Stimulated activated CD8-positive, alpha-beta memory T cell treated with anti-CD3 and anti-CD28 coated beads, Interleukin-7, amount 100 ng/mL, for 4 hours (primary cell): ENCODE measurements around the gene ADNP.
"Not testable (repeated sequence)": the region's sequence is repeated elsewhere in the genome, so short reads cannot be mapped to it uniquely, and the experiment has no call there.

ENCODE experiments used
- DNase-seq, 2 donors: peaks; one replicate each; pipeline ENCODE4 v3.0.0-alpha.2; 2020; ENCODE audit warnings: low read depth in 2 of 2

The ADNP gene

GRCh38 chr20:50903353-50904051, 27.7 kb downstream of the ADNP start:
- DNase-seq = no peak

GRCh38 chr20:50901301-50901700, 29.9 kb downstream of the ADNP start:
- no peak for DNase-seq

GRCh38 chr20:50900261-50900660, 31.0 kb downstream of the ADNP start:
- DNase-seq = no peak

GRCh38 chr20:50898475-50898874, 32.8 kb downstream of the ADNP start:
- DNase-seq = no peak

GRCh38 chr20:50895111-50895830, 36.0 kb downstream of the ADNP start:
- DNase-seq = no peak

- no peak for DNase-seq
Observed at GRCh38 chr20:50893620-50894019, 37.6 kb downstream of the ADNP start.

GRCh38 chr20:50892394-50892793, 38.8 kb downstream of the ADNP start:
- no peak for DNase-seq

- DNase-seq = no peak
Observed at GRCh38 chr20:50891138-50891537, 40.1 kb downstream of the ADNP start.

GRCh38 chr20:50887576-50887975, 43.7 kb downstream of the ADNP start:
- DNase-seq = no peak

- no peak for DNase-seq
Observed at GRCh38 chr20:50886184-50886790, 45.0 kb downstream of the ADNP start.

- DNase-seq = no peak
Observed at GRCh38 chr20:50885781-50886180, 45.5 kb downstream of the ADNP start.

GRCh38 chr20:50885068-50885467, 46.2 kb downstream of the ADNP start:
- no peak for DNase-seq

- no peak for DNase-seq
Observed at GRCh38 chr20:50883856-50884255, 47.4 kb downstream of the ADNP start.

GRCh38 chr20:50881759-50882424, 49.3 kb downstream of the ADNP start:
- DNase-seq = not testable (repeated sequence)

GRCh38 chr20:50879649-50880550, 51.3 kb downstream of the ADNP start:
- DNase-seq = no peak

GRCh38 chr20:50877232-50877743, 53.9 kb downstream of the ADNP start:
- DNase-seq = no peak

- no peak for DNase-seq
Observed at GRCh38 chr20:50876816-50877215, 54.4 kb downstream of the ADNP start.

GRCh38 chr20:50876063-50876685, 55.1 kb downstream of the ADNP start:
- no peak for DNase-seq

GRCh38 chr20:50874758-50875665, 56.2 kb downstream of the ADNP start:
- no peak for DNase-seq
